ENCODE measurements around the gene AGT.
A peak's percentile ranks its signal among the peaks of the same experiment; 100 is the strongest.
"Not testable (repeated sequence)": the region's sequence is repeated elsewhere in the genome, so short reads cannot be mapped to it uniquely, and the experiment has no call there.

Gene AGT

GRCh38 chr1:230693221-230693620 lies 20.7 kb downstream of the AGT start:
- DNase-seq (ENCODE audit: low spot score) = no peak
- FAIRE-seq = no peak

GRCh38 chr1:230691615-230692014 lies 22.3 kb downstream of the AGT start:
- FAIRE-seq = no peak
- no peak for DNase-seq (ENCODE audit: low spot score)

- DNase-seq (ENCODE audit: low spot score) = no peak
- no peak for FAIRE-seq
Observed at GRCh38 chr1:230690101-230690500, 23.8 kb downstream of the AGT start.

GRCh38 chr1:230686747-230687146 lies 27.2 kb downstream of the AGT start:
- DNase-seq (ENCODE audit: low spot score) = no peak
- no peak for FAIRE-seq

GRCh38 chr1:230684998-230685397 lies 28.9 kb downstream of the AGT start:
- DNase-seq (ENCODE audit: low spot score) = no peak
- no peak for FAIRE-seq

GRCh38 chr1:230684146-230684545 lies 29.8 kb downstream of the AGT start:
- peak; percentile 26 for DNase-seq (ENCODE audit: low spot score)
- no peak for FAIRE-seq

- no peak for FAIRE-seq
- DNase-seq (ENCODE audit: low spot score) = peak; percentile 14
Observed at GRCh38 chr1:230682882-230683610, 30.9 kb downstream of the AGT start.

- no peak for DNase-seq (ENCODE audit: low spot score)
Observed at GRCh38 chr1:230682274-230682673, 31.6 kb downstream of the AGT start.

GRCh38 chr1:230681599-230681998 lies 32.3 kb downstream of the AGT start:
- FAIRE-seq = no peak
- DNase-seq (ENCODE audit: low spot score) = peak; percentile 73

More at GRCh38 chr1:230682274-230682673, 31.6 kb downstream of the AGT start:
- FAIRE-seq = no peak

GRCh38 chr1:230680300-230681025 lies 33.5 kb downstream of the AGT start:
- no peak for DNase-seq (ENCODE audit: low spot score)
- no peak for FAIRE-seq

GRCh38 chr1:230679825-230680224 lies 34.1 kb downstream of the AGT start:
- DNase-seq (ENCODE audit: low spot score) (no peak), FAIRE-seq (no peak)

- DNase-seq (ENCODE audit: low spot score) (no peak), FAIRE-seq (no peak)
Observed at GRCh38 chr1:230679192-230679591, 34.7 kb downstream of the AGT start.

GRCh38 chr1:230677200-230677599 lies 36.7 kb downstream of the AGT start:
- DNase-seq (ENCODE audit: low spot score) (no peak), FAIRE-seq (no peak)

GRCh38 chr1:230674581-230674980 lies 39.3 kb downstream of the AGT start:
- DNase-seq (ENCODE audit: low spot score) (no peak), FAIRE-seq (no peak)

- no peak for FAIRE-seq
- no peak for DNase-seq (ENCODE audit: low spot score)
Observed at GRCh38 chr1:230669543-230669942, 44.4 kb downstream of the AGT start.

GRCh38 chr1:230668227-230668626 lies 45.7 kb downstream of the AGT start:
- FAIRE-seq (no peak), DNase-seq (ENCODE audit: low spot score) (no peak)

- FAIRE-seq (no peak), DNase-seq (ENCODE audit: low spot score) (no peak)
Observed at GRCh38 chr1:230661976-230662375, 51.9 kb downstream of the AGT start.

GRCh38 chr1:230658691-230659090 lies 55.2 kb downstream of the AGT start:
- no peak for DNase-seq (ENCODE audit: low spot score)
- FAIRE-seq = no peak

- not testable (repeated sequence) for FAIRE-seq
Observed at GRCh38 chr1:230658103-230658502, 55.8 kb downstream of the AGT start.

GRCh38 chr1:230656719-230657118 lies 57.2 kb downstream of the AGT start:
- DNase-seq (ENCODE audit: low spot score); FAIRE-seq: not testable (repeated sequence)

More at GRCh38 chr1:230658103-230658502, 55.8 kb downstream of the AGT start:
- DNase-seq (ENCODE audit: low spot score) = not testable (repeated sequence)

All from urothelium cell line (cell line).